T-helper 1 cell treated with Interleukin-12 subunit alpha and Interleukin-12 subunit beta and Interleukin-4 antibody, amounts not matched to agents 30 ng/mL and 1 ng/mL, for 36 hours (primary cell): ENCODE measurements around the gene MAP2K7. TPM values are rescaled to one million over a fixed set of nuclear protein-coding genes. Genes with fewer than 3 reads are reported as not detected.
"Not testable (repeated sequence)": the region's sequence is repeated elsewhere in the genome, so short reads cannot be mapped to it uniquely, and the experiment has no call there.

ENCODE experiments used
- intact Hi-C: fragments of 100-400 bp; cut with micrococcal nuclease; formaldehyde crosslinking; loops from one replicate; pipeline ENCODE4 v1.15.1; 2024
- total RNA-seq: library from RNA; stranded (reverse); gene quantifications from 2 replicates; pipeline ENCODE4 v1.2.3, GENCODE V29; 2022

Gene MAP2K7
- total RNA-seq = 45.6 and 48.7 TPM in 2 replicates

- intact Hi-C loops = loop anchor here (1.0 kb wide), 7 partner anchors 13 to 369 kb away; partner anchors contain the start of genes PET100, SNAPC2, TIMM44 and XAB2
Measured at GRCh38 chr19:7903244-7904073, at the start of gene MAP2K7. Gene MAP2K7, plus strand, starts transcription at chr19:7903877. Its CDS starts 68 bp downstream, at chr19:7903945.

- intact Hi-C loops = no loop called here
Measured at GRCh38 chr19:7855426-7856108, 48.1 kb upstream of the MAP2K7 start.

- intact Hi-C loops = no loop called here
Measured at GRCh38 chr19:7856109-7856591, 47.5 kb upstream of the MAP2K7 start.

DNA sequence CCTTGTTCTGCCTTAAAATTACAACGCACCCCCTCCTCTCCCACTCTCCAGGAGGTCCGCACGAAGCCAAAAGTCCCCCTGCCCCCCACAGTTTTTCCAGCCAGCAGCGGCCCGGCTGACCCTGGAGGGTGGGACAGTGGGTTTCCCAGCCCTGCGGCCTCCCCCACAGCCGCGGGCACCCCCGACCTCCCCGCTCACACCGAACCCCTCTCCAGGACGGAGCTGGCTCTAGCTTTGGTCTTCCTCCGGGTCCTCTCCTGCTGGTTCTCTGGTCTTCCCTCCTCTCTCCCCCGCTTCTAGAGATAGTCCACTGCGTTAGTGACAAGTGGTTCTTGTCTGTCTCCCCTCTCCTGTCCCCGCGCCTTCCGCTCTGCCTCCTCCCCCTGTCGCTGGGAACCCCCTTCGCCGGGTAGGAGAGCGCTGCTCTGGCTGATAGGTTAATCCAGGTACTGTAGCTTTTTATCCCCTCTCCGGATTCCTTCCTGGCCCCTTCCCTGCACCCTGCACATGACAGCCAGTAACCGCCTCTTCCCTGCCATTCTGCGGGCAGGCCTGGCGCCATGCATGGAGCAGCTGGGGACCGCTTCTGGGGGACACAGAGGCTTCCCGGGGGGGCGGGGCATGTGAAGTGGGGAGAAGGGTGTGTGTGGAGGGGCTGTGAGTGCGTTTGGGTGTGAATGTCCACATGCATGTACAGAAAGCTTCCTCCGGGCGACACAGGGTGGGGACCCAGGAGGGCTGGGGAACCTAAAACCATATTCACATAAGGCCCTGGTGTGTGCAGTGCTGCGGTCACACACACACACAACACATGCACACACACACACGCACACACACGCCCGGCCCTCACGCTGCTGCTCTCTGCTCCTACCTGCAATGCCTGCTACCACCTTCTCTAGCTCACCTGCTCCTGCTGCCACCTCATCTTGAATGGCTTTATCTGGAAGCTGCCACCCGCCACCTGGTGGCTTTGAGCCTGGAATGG, 46.7 kb upstream of the MAP2K7 start:
- intact Hi-C loops = no loop called here

- intact Hi-C loops = no loop called here
Measured at GRCh38 chr19:7857727-7858108, 46.0 kb upstream of the MAP2K7 start.

- intact Hi-C loops = no loop called here
Measured at GRCh38 chr19:7858109-7858770, 45.4 kb upstream of the MAP2K7 start.

- intact Hi-C loops = not testable (repeated sequence)
Measured at GRCh38 chr19:7859087-7859486, 44.6 kb upstream of the MAP2K7 start.

DNA sequence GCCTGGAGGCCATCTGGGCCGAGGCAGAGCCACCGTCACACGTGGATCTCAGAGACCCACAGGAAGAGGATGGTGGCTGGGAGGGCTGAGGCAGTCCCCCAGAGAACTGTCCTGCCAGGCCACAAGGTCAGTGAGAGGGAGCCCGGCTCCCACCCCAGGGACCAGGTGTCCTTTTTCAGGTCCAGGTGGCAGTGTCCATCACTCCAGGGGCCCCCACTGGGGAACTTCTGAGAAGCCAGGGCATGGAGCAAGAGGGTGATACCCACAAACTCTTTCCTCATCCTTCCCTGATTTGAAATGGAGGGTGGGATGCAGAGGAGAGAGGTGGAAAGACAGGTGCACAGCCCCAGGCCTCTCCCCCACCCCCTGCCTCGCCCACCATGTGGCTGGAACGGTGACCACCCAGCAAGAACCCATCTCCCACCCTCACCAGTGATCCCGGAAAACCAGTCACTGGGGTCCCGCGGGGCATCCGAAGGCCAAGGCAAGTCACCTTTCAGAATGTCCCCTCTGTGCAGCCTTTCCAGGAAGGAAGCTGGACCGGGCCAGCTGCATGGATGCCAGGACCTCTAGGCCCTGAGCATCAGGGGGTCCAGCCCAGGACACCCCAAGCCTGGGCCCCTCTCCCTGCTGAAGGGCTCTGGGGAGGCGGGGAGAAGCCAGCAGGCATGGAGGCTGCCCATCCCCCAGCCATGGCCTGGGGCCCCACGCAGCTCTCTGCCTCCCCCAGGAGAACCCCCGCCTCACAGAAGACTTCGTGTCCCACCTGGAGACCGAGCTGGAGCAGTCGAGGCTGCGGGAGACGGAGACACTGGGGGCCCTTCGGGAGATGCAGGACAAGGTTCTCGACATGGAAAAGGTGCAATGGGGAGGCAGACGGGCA, 43.6 kb upstream of the MAP2K7 start:
- intact Hi-C loops = no loop called here

- intact Hi-C loops = no loop called here
Measured at GRCh38 chr19:7860714-7861618, 42.7 kb upstream of the MAP2K7 start.

DNA sequence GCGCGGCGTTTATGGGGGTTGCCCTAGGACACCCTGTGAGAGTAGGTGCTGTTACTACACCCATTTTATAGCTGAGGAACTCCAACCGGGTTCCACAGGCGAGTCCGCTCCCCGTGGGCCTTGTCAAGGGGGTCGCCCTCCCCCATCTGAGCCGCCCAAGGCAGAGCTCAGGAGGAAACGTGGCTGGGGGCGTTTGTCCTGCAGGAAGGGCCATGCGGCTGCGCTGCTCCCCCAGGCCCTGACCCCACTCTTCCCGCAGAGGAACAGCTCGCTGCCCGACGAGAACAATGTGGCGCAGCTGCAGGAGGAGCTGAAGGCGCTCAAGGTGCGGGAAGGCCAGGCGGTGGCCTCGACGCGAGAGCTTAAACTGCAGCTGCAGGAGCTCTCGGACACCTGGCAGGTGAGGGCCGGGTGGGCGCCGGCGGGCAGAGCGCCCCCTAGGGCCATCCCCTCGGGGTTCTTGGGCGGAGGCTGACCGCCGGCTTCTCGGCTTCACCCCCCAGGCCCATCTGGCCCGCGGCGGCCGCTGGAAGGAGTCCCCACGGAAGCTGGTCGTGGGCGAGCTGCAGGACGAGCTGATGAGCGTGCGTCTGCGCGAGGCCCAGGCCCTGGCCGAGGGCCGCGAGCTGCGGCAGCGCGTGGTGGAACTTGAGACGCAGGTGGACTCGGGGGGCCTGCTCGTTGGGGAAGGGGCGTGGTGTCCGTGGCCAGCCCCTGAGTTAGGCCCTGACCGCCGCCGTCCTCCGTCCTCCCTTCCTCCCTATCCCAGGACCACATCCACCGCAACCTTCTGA, 41.9 kb upstream of the MAP2K7 start:
- intact Hi-C loops = loop anchor here (1.0 kb wide), 2 partner anchors 9 to 33 kb away; no protein-coding TSS in a partner anchor

- intact Hi-C loops = loop anchor here (1.0 kb wide), 2 partner anchors 9 to 33 kb away; no protein-coding TSS in a partner anchor
Measured at GRCh38 chr19:7862413-7862951, 41.2 kb upstream of the MAP2K7 start.

GRCh38 chr19:7863157-7863970, 40.3 kb upstream of the MAP2K7 start:
- intact Hi-C loops = no loop called here

GRCh38 chr19:7863971-7864689, 39.5 kb upstream of the MAP2K7 start:
- intact Hi-C loops = no loop called here

DNA sequence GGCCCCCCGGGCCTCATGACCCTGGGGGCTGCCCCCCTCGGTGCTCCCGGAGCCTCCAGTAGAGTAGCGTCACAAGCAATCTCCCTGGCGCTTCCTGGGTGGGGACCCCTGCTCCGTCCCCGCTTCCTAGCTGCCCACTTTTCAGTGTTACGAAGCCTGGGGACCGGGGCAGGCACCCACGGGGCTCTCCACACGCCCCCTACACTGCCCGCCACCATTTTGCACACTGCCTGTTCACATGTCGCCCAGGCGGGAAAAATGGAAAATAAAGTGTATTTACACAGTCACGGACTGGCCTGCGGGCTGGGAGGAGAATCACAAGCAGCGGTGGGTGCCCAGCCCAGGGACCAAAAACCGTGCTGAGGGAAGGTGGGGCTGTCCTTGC, 39.0 kb upstream of the MAP2K7 start:
- intact Hi-C loops = no loop called here

GRCh38 chr19:7865262-7865911, 38.3 kb upstream of the MAP2K7 start:
- intact Hi-C loops = no loop called here
